ENCODE measurements around the gene ZNF207. TPM values are rescaled to one million over a fixed set of nuclear protein-coding genes. Genes with fewer than 3 reads are reported as not detected.

Gene ZNF207
- total RNA-seq, 1 experiment from 2014 or later, result 179 TPM

- CTCF ChIA-PET, result interaction anchor here (1.5 kb wide), 1 partner anchor 16 kb away, joined by 4 read pairs; no protein-coding TSS in a partner anchor
- DNase-seq (ENCODE audit: unreplicated experiment), result no peak
- no TSS peak for BruUV-seq (replicated peaks)
- Mint-ChIP-seq H3K4me3 (ENCODE audit: unreplicated experiment) (no peak overlapping the region), H3K4me1 (ENCODE audit: insufficient read depth, unreplicated experiment) (no peaks in the 10 kb centered on the region), H3K36me3 (ENCODE audit: insufficient read depth, unreplicated experiment) (no peaks in the 10 kb centered on the region), H3K27me3 (ENCODE audit: insufficient read depth, unreplicated experiment) (peaks cover 20% of the 10 kb centered on the region), H3K27ac (ENCODE audit: low read depth, unreplicated experiment) (no peak overlapping the region), H3K9me3 (ENCODE audit: unreplicated experiment) (no peaks in the 10 kb centered on the region)
- POLR2A ChIA-PET, result interaction anchor here (0.6 kb wide), 1 partner anchor 443 kb away, joined by 3 read pairs; no protein-coding TSS in a partner anchor
- TF ChIP-seq, protein P1, sequence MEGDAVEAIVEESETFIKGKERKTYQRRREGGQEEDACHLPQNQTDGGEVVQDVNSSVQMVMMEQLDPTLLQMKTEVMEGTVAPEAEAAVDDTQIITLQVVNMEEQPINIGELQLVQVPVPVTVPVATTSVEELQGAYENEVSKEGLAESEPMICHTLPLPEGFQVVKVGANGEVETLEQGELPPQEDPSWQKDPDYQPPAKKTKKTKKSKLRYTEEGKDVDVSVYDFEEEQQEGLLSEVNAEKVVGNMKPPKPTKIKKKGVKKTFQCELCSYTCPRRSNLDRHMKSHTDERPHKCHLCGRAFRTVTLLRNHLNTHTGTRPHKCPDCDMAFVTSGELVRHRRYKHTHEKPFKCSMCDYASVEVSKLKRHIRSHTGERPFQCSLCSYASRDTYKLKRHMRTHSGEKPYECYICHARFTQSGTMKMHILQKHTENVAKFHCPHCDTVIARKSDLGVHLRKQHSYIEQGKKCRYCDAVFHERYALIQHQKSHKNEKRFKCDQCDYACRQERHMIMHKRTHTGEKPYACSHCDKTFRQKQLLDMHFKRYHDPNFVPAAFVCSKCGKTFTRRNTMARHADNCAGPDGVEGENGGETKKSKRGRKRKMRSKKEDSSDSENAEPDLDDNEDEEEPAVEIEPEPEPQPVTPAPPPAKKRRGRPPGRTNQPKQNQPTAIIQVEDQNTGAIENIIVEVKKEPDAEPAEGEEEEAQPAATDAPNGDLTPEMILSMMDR (IDR thresholded peaks at IDR 0.05; ENCODE audit: unreplicated experiment), result no peak
- intact Hi-C loops (cut with micrococcal nuclease), result no loop called here
Measured at GRCh38 chr17:32303781-32304288, 46.1 kb upstream of the ZNF207 start.

DNA sequence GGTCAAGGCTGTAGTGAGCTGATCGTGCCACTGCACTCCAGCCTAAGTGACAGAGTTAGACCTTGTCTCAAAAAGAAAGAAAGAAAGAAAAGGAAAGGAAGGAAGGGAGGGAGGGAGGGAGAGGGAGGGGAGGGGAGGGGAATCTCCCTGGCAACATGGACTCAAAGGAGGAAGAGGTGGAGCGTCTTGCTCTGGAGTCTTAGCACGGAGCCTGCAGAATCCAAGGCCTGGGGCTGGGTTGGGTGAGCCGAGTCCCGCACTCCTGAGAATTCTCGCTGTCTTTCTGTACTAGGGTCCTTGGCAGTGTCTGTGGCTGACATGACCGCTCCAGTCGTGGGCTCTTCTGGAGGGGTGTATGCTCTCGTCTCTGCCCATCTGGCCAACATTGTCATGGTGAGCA, 44.9 kb upstream of the ZNF207 start:
- H3K4me1 Mint-ChIP-seq (ENCODE audit: insufficient read depth, unreplicated experiment), result no peaks in the 10 kb centered on the region
- TF ChIP-seq, protein P1 (IDR thresholded peaks at IDR 0.05; ENCODE audit: unreplicated experiment), result no peak
- peaks cover 20% of the 10 kb centered on the region for H3K27me3 Mint-ChIP-seq (ENCODE audit: insufficient read depth, unreplicated experiment)
- POLR2A ChIA-PET, result no interaction called here
- H3K27ac Mint-ChIP-seq (ENCODE audit: low read depth, unreplicated experiment), result no peak overlapping the region
- CTCF ChIA-PET, result no interaction called here
- no peak for DNase-seq (ENCODE audit: unreplicated experiment)
- no peak overlapping the region for H3K4me3 Mint-ChIP-seq (ENCODE audit: unreplicated experiment)
- no TSS peak for BruUV-seq (replicated peaks)
- no peaks in the 10 kb centered on the region for H3K36me3 Mint-ChIP-seq (ENCODE audit: insufficient read depth, unreplicated experiment)
- intact Hi-C loops (cut with micrococcal nuclease), result no loop called here
- no peaks in the 10 kb centered on the region for H3K9me3 Mint-ChIP-seq (ENCODE audit: unreplicated experiment)

DNA sequence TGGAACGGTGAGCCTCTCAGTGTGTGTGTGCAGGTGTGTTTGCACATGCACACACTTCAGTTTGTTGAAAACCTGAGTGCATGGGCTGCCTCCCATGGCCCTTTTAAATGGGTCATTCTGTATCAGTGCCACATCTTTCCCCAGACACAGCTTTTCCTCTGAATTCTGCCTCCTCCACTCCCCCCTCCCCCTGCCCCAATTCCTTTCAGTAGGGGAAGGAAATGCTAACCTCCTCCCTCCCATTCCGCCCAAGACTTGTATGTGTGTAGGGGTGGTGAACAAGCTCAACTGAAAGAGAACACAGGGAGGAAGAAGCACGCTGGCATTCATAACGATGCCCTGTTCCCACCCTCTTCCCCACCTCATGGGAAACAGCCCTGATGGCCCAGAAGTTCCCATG, 42.3 kb upstream of the ZNF207 start:
- ChIA-PET POLR2A (no interaction called here), CTCF (no interaction called here)
- Mint-ChIP-seq H3K9me3 (ENCODE audit: unreplicated experiment) (no peaks in the 10 kb centered on the region), H3K27ac (ENCODE audit: low read depth, unreplicated experiment) (no peak overlapping the region), H3K4me1 (ENCODE audit: insufficient read depth, unreplicated experiment) (no peaks in the 10 kb centered on the region), H3K27me3 (ENCODE audit: insufficient read depth, unreplicated experiment) (peaks cover 20% of the 10 kb centered on the region), H3K36me3 (ENCODE audit: insufficient read depth, unreplicated experiment) (no peaks in the 10 kb centered on the region), H3K4me3 (ENCODE audit: unreplicated experiment) (no peak overlapping the region)
- DNase-seq (ENCODE audit: unreplicated experiment), result no peak
- TF ChIP-seq, protein P1 (IDR thresholded peaks at IDR 0.05; ENCODE audit: unreplicated experiment), result no peak
- no TSS peak for BruUV-seq (replicated peaks)
- intact Hi-C loops (cut with micrococcal nuclease), result no loop called here

GRCh38 chr17:32311028-32311536, 38.9 kb upstream of the ZNF207 start:
- BruUV-seq (replicated peaks), result no TSS peak
- DNase-seq (ENCODE audit: unreplicated experiment), result no peak
- Mint-ChIP-seq H3K9me3 (ENCODE audit: unreplicated experiment) (no peaks in the 10 kb centered on the region), H3K4me1 (ENCODE audit: insufficient read depth, unreplicated experiment) (no peaks in the 10 kb centered on the region), H3K27ac (ENCODE audit: low read depth, unreplicated experiment) (no peak overlapping the region), H3K4me3 (ENCODE audit: unreplicated experiment) (no peak overlapping the region), H3K36me3 (ENCODE audit: insufficient read depth, unreplicated experiment) (no peaks in the 10 kb centered on the region), H3K27me3 (ENCODE audit: insufficient read depth, unreplicated experiment) (peaks cover 23% of the 10 kb centered on the region)
- intact Hi-C loops (cut with micrococcal nuclease), result no loop called here
- POLR2A ChIA-PET, result interaction anchor here (0.5 kb wide), 1 partner anchor 461 kb away, joined by 3 read pairs; no protein-coding TSS in a partner anchor
- CTCF ChIA-PET, result interaction anchor here (0.6 to 0.7 kb wide), 2 partner anchors 9 to 24 kb away, joined by 3 read pairs; no protein-coding TSS in a partner anchor
- TF ChIP-seq, protein P1 (IDR thresholded peaks at IDR 0.05; ENCODE audit: unreplicated experiment), result no peak

Measured in MCF 10A (cell line).